HEK293 (cell line): Measurements from ENCODE around the gene SPOCK1.

ENCODE experiments used
- MEIS1 ChIP-seq: sonication (generic); formaldehyde crosslinking; IDR thresholded peaks from 2 replicates; pipeline ENCODE4 v1.8.1; 2022; ENCODE audit warnings: missing genetic modification reagents, mild to moderate bottlenecking, borderline replicate concordance
- ZNF558 ChIP-seq: fragments of 450-650 bp; formaldehyde crosslinking; IDR thresholded peaks from 2 replicates; pipeline ENCODE4 v1.5.1; 2016; ENCODE audit warnings: missing biosample characterization, missing genetic modification characterization
- TF ChIP-seq, protein P1 (sequence below): fragments of 450-650 bp; formaldehyde crosslinking; IDR thresholded peaks from 2 replicates; pipeline ENCODE4 v1.5.1; 2016; ENCODE audit warnings: missing biosample characterization, missing genetic modification characterization

DNA sequence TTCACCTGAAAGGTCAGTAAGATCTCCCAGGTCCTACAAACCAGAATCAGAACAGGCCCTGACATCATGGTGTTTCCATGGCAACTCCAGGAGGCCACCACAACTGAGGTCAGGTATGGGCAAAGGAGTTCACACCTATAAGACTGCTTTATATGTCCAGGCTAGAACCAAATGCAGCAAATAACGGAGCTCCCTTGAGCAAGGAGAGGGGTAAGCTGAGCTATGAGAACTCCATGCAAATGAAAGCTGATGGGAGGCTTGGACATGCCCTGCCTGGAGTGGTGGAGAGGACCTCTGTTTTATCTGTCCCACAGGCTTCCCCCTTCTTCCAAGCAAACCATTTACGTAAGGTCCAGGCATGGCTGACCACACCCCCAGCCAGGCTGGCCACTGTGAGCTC, 207.7 kb downstream of the SPOCK1 start:
- TF ChIP-seq, protein P1, sequence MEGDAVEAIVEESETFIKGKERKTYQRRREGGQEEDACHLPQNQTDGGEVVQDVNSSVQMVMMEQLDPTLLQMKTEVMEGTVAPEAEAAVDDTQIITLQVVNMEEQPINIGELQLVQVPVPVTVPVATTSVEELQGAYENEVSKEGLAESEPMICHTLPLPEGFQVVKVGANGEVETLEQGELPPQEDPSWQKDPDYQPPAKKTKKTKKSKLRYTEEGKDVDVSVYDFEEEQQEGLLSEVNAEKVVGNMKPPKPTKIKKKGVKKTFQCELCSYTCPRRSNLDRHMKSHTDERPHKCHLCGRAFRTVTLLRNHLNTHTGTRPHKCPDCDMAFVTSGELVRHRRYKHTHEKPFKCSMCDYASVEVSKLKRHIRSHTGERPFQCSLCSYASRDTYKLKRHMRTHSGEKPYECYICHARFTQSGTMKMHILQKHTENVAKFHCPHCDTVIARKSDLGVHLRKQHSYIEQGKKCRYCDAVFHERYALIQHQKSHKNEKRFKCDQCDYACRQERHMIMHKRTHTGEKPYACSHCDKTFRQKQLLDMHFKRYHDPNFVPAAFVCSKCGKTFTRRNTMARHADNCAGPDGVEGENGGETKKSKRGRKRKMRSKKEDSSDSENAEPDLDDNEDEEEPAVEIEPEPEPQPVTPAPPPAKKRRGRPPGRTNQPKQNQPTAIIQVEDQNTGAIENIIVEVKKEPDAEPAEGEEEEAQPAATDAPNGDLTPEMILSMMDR (tag by site-specific recombination), result no peak
- TF ChIP-seq ZNF558 (tag by site-specific recombination), result no peak
- TF ChIP-seq MEIS1 (CRISPR knock-in tag), result no peak
